Measurements from ENCODE around the gene PAK1IP1. TPM values are rescaled to one million over a fixed set of nuclear protein-coding genes. Genes with fewer than 3 reads are reported as not detected.
"Not testable (repeated sequence)": the region's sequence is repeated elsewhere in the genome, so short reads cannot be mapped to it uniquely, and the experiment has no call there.

Gene PAK1IP1
- total RNA-seq, 1 donor from 2014 or later, result 14.6 TPM

GRCh38 chr6:10662207-10662606, 32.6 kb upstream of the PAK1IP1 start:
- Mint-ChIP-seq H3K27ac (ENCODE audit: unreplicated experiment) (no peak overlapping the region), H3K36me3 (ENCODE audit: unreplicated experiment) (peaks cover 15% of the 10 kb centered on the region), H3K4me1 (ENCODE audit: low read depth, unreplicated experiment) (no peaks in the 10 kb centered on the region), H3K27me3 (ENCODE audit: unreplicated experiment) (peaks cover 2% of the 10 kb centered on the region), H3K4me3 (ENCODE audit: unreplicated experiment) (no peak overlapping the region), H3K9me3 (ENCODE audit: unreplicated experiment) (peaks cover 4% of the 10 kb centered on the region)
- TF ChIP-seq CTCF (IDR thresholded peaks at IDR 0.05; ENCODE audit: partially characterized antibody, unreplicated experiment), result no peak
- no peak for DNase-seq

- no peak for DNase-seq
- Mint-ChIP-seq H3K27ac (ENCODE audit: unreplicated experiment) (no peak overlapping the region), H3K36me3 (ENCODE audit: unreplicated experiment) (peaks cover 15% of the 10 kb centered on the region), H3K4me1 (ENCODE audit: low read depth, unreplicated experiment) (no peaks in the 10 kb centered on the region), H3K4me3 (ENCODE audit: unreplicated experiment) (no peak overlapping the region), H3K27me3 (ENCODE audit: unreplicated experiment) (peaks cover 2% of the 10 kb centered on the region), H3K9me3 (ENCODE audit: unreplicated experiment) (peaks cover 4% of the 10 kb centered on the region)
- TF ChIP-seq CTCF (IDR thresholded peaks at IDR 0.05; ENCODE audit: partially characterized antibody, unreplicated experiment), result no peak
Observed at GRCh38 chr6:10662742-10663141, 32.0 kb upstream of the PAK1IP1 start.

GRCh38 chr6:10665595-10665994, 29.2 kb upstream of the PAK1IP1 start:
- not testable (repeated sequence) for H3K4me1 Mint-ChIP-seq (ENCODE audit: low read depth, unreplicated experiment); H3K9me3 Mint-ChIP-seq (ENCODE audit: unreplicated experiment); H3K4me3 Mint-ChIP-seq (ENCODE audit: unreplicated experiment)

GRCh38 chr6:10668126-10668917, 26.4 kb upstream of the PAK1IP1 start:
- peaks cover 15% of the 10 kb centered on the region for H3K36me3 Mint-ChIP-seq (ENCODE audit: unreplicated experiment)
- no peak for DNase-seq
- H3K4me3 Mint-ChIP-seq (ENCODE audit: unreplicated experiment), result no peak overlapping the region
- H3K27ac Mint-ChIP-seq (ENCODE audit: unreplicated experiment), result no peak overlapping the region
- H3K9me3 Mint-ChIP-seq (ENCODE audit: unreplicated experiment), result peaks cover 2% of the 10 kb centered on the region
- no peak for TF ChIP-seq CTCF (IDR thresholded peaks at IDR 0.05; ENCODE audit: partially characterized antibody, unreplicated experiment)
- H3K4me1 Mint-ChIP-seq (ENCODE audit: low read depth, unreplicated experiment), result no peaks in the 10 kb centered on the region
- no peaks in the 10 kb centered on the region for H3K27me3 Mint-ChIP-seq (ENCODE audit: unreplicated experiment)

More at GRCh38 chr6:10665595-10665994, 29.2 kb upstream of the PAK1IP1 start:
- not testable (repeated sequence) for DNase-seq; H3K27ac Mint-ChIP-seq (ENCODE audit: unreplicated experiment); H3K27me3 Mint-ChIP-seq (ENCODE audit: unreplicated experiment)
- H3K36me3 Mint-ChIP-seq (ENCODE audit: unreplicated experiment), result peaks cover 15% of the 10 kb centered on the region

GRCh38 chr6:10676403-10676802, 18.4 kb upstream of the PAK1IP1 start:
- no peaks in the 10 kb centered on the region for H3K4me1 Mint-ChIP-seq (ENCODE audit: low read depth, unreplicated experiment)
- H3K27ac Mint-ChIP-seq (ENCODE audit: unreplicated experiment), result no peak overlapping the region
- DNase-seq, result no peak
- no peaks in the 10 kb centered on the region for H3K9me3 Mint-ChIP-seq (ENCODE audit: unreplicated experiment)
- H3K4me3 Mint-ChIP-seq (ENCODE audit: unreplicated experiment), result no peak overlapping the region
- TF ChIP-seq CTCF (IDR thresholded peaks at IDR 0.05; ENCODE audit: partially characterized antibody, unreplicated experiment), result no peak
- H3K27me3 Mint-ChIP-seq (ENCODE audit: unreplicated experiment), result no peaks in the 10 kb centered on the region
- H3K36me3 Mint-ChIP-seq (ENCODE audit: unreplicated experiment), result peaks cover 4% of the 10 kb centered on the region
